ENCODE data around the gene LOXL3.

Gene LOXL3

DNA sequence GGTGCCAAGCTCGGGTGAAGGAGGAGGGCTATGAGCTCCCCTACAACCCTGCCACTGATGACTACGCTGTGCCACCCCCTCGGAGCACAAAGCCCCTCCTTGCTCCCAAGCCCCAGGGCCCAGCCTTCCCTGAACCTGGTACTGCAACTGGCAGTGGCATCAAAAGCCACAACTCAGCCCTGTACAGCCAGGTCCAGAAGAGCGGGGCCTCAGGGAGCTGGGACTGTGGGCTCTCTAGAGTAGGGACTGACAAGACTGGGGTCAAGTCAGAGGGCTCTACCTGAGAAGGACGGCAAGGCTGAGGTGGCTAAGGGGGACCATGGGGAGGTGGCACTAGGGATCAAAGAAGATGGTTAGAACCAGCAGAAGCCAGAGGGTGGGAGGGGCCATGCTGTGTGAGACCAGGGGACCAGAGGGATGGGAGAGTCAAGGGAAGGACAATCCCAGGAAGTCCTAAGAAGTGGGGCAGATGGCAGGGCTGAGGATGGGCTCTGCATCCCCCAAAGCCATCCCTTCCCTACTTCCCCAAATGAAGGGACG lies 3.2 kb upstream of the LOXL3 start:
- no peaks in the 10 kb centered on the region for H4K20me1 ChIP-seq (ENCODE audit: low read depth, low read length)
- no peak overlapping the region for H2AFZ ChIP-seq (ENCODE audit: low read depth, low read length, severe bottlenecking)
- H3K79me2 ChIP-seq (ENCODE audit: insufficient read depth, low read length), result no peaks in the 10 kb centered on the region
- no peaks in the 10 kb centered on the region for H3K9me2 ChIP-seq (replicated peaks; ENCODE audit: insufficient read depth, low read length)
- H3K36me3 ChIP-seq (ENCODE audit: low read length), result no peaks in the 10 kb centered on the region
- no peak overlapping the region for H3K27ac ChIP-seq (ENCODE audit: low read depth, low read length)
- H3F3A ChIP-seq (ENCODE audit: insufficient read depth), result no peaks in the 10 kb centered on the region
- no peaks in the 10 kb centered on the region for H3K9me3 ChIP-seq (ENCODE audit: insufficient read depth, low read length)
- no peak overlapping the region for H3K9ac ChIP-seq (ENCODE audit: low read length)
- no peak overlapping the region for H3K4me2 ChIP-seq (ENCODE audit: low read depth, low read length, poor library complexity, severe bottlenecking)
- TF ChIP-seq, protein P1, sequence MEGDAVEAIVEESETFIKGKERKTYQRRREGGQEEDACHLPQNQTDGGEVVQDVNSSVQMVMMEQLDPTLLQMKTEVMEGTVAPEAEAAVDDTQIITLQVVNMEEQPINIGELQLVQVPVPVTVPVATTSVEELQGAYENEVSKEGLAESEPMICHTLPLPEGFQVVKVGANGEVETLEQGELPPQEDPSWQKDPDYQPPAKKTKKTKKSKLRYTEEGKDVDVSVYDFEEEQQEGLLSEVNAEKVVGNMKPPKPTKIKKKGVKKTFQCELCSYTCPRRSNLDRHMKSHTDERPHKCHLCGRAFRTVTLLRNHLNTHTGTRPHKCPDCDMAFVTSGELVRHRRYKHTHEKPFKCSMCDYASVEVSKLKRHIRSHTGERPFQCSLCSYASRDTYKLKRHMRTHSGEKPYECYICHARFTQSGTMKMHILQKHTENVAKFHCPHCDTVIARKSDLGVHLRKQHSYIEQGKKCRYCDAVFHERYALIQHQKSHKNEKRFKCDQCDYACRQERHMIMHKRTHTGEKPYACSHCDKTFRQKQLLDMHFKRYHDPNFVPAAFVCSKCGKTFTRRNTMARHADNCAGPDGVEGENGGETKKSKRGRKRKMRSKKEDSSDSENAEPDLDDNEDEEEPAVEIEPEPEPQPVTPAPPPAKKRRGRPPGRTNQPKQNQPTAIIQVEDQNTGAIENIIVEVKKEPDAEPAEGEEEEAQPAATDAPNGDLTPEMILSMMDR (IDR thresholded peaks at IDR 0.05; ENCODE audit: insufficient read depth, low read length, poor library complexity, severe bottlenecking), result no peak
- TF ChIP-seq EZH2phosphoT487 (conservative IDR thresholded peaks at IDR 0.05; ENCODE audit: low read length), result no peak
- H3K4me3 ChIP-seq (ENCODE audit: insufficient read depth, low read length, poor library complexity, severe bottlenecking), result no peak overlapping the region
- no peaks in the 10 kb centered on the region for H3K27me3 ChIP-seq (ENCODE audit: low read length)

DNA sequence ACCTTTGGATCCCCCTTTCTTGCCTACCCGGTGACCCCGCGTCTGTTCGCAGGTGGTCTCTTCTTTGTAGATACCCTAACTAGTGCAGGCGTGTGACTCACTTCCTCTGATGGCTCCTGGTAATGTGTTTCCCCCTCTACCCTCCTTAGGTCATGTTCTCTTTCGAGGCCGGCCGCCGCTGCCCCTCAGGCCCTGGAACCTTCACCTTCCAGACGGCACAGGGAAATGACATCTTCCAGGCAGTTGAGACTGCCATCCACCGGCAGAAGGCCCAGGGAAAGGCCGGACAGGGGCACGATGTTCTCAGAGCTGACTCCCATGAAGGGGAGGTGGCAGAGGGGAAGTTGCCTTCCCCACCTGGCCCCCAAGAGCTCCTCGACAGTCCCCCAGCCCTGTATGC lies 2.4 kb upstream of the LOXL3 start:
- H4K20me1 ChIP-seq (ENCODE audit: low read depth, low read length), result no peaks in the 10 kb centered on the region
- H2AFZ ChIP-seq (ENCODE audit: low read depth, low read length, severe bottlenecking), result no peak overlapping the region
- H3K4me2 ChIP-seq (ENCODE audit: low read depth, low read length, poor library complexity, severe bottlenecking), result no peak overlapping the region
- TF ChIP-seq EZH2phosphoT487 (conservative IDR thresholded peaks at IDR 0.05; ENCODE audit: low read length), result no peak
- TF ChIP-seq, protein P1 (IDR thresholded peaks at IDR 0.05; ENCODE audit: insufficient read depth, low read length, poor library complexity, severe bottlenecking), result no peak
- H3K36me3 ChIP-seq (ENCODE audit: low read length), result no peaks in the 10 kb centered on the region
- H3K9me3 ChIP-seq (ENCODE audit: insufficient read depth, low read length), result no peaks in the 10 kb centered on the region
- no peaks in the 10 kb centered on the region for H3K27me3 ChIP-seq (ENCODE audit: low read length)
- H3K27ac ChIP-seq (ENCODE audit: low read depth, low read length), result no peak overlapping the region
- H3K79me2 ChIP-seq (ENCODE audit: insufficient read depth, low read length), result no peaks in the 10 kb centered on the region
- no peak overlapping the region for H3K4me3 ChIP-seq (ENCODE audit: insufficient read depth, low read length, poor library complexity, severe bottlenecking)
- no peak overlapping the region for H3K9ac ChIP-seq (ENCODE audit: low read length)
- H3K9me2 ChIP-seq (replicated peaks; ENCODE audit: insufficient read depth, low read length), result no peaks in the 10 kb centered on the region
- H3F3A ChIP-seq (ENCODE audit: insufficient read depth), result no peaks in the 10 kb centered on the region

GRCh38 chr2:74555610-74556103 lies 1.9 kb upstream of the LOXL3 start:
- no peak overlapping the region for H3K9ac ChIP-seq (ENCODE audit: low read length)
- no peaks in the 10 kb centered on the region for H3F3A ChIP-seq (ENCODE audit: insufficient read depth)
- H3K9me3 ChIP-seq (ENCODE audit: insufficient read depth, low read length), result no peaks in the 10 kb centered on the region
- no peak overlapping the region for H3K27ac ChIP-seq (ENCODE audit: low read depth, low read length)
- no peaks in the 10 kb centered on the region for H3K27me3 ChIP-seq (ENCODE audit: low read length)
- H3K4me3 ChIP-seq (ENCODE audit: insufficient read depth, low read length, poor library complexity, severe bottlenecking), result no peak overlapping the region
- H4K20me1 ChIP-seq (ENCODE audit: low read depth, low read length), result no peaks in the 10 kb centered on the region
- H3K9me2 ChIP-seq (replicated peaks; ENCODE audit: insufficient read depth, low read length), result no peaks in the 10 kb centered on the region
- peak overlapping the region; percentile 69 for H3K4me2 ChIP-seq (ENCODE audit: low read depth, low read length, poor library complexity, severe bottlenecking)
- TF ChIP-seq, protein P1 (IDR thresholded peaks at IDR 0.05; ENCODE audit: insufficient read depth, low read length, poor library complexity, severe bottlenecking), result no peak
- no peak for TF ChIP-seq EZH2phosphoT487 (conservative IDR thresholded peaks at IDR 0.05; ENCODE audit: low read length)
- H2AFZ ChIP-seq (ENCODE audit: low read depth, low read length, severe bottlenecking), result no peak overlapping the region
- H3K36me3 ChIP-seq (ENCODE audit: low read length), result no peaks in the 10 kb centered on the region
- H3K79me2 ChIP-seq (ENCODE audit: insufficient read depth, low read length), result no peaks in the 10 kb centered on the region
